T-cell (primary cell): ENCODE results near the gene U2AF2. TPM values are rescaled to one million over a fixed set of nuclear protein-coding genes. Genes with fewer than 3 reads are reported as not detected.

ENCODE experiments used
- ATAC-seq, 4 experiments: fragments of 200-7000 bp in 3 of 4; fragments of 150-1000 bp in 1 of 4; cut with Tn5 transposase; replicated peaks in 1 of 4; 1 replicate in 3 of 4; 2 replicates in 1 of 4; pipeline ENCODE4 v1.10.0; 2021; ENCODE audit warnings: moderate library complexity in 3 of 4, mild to moderate bottlenecking in 2 of 4, moderate number of reproducible peaks in 1 of 4
- CTCF ChIA-PET, 2 donors: fragments of 300-600 bp; sonication (Branson Sonifier 250); formaldehyde crosslinking; loops; one replicate each; lab custom pipeline; 2022; ENCODE audit warnings: antibody characterized with exemption in 2 of 2; lab: Charles Lee
- POLR2A ChIA-PET, 2 donors: fragments of 300-600 bp; sonication (Branson Sonifier 250); formaldehyde crosslinking; loops; one replicate each; lab custom pipeline; 2022; ENCODE audit warnings: antibody characterized with exemption in 2 of 2; lab: Charles Lee
- DNase-seq, 35 experiments: peaks; one replicate each; pipeline versions ENCODE4 v3.0.0 to v3.0.0-alpha.2; 2013 to 2023
- H3K27ac ChIP-seq: one replicate; pipeline ENCODE4 v1.5.1; 2013; ENCODE audit warnings: low read length
- H3K27me3 ChIP-seq, 2 experiments: replicated peaks in 1 of 2; 1 replicate in 1 of 2; 2 replicates in 1 of 2; pipeline versions ENCODE4 v1.6.1 to v1.7.0; 2013; ENCODE audit warnings: low read length in 1 of 2, mixed read lengths in 1 of 2; ENCODE audit not compliant: control insufficient read depth in 2 of 2, insufficient read depth in 2 of 2; ENCODE audit errors: extremely low read depth in 1 of 2
- H3K36me3 ChIP-seq, 2 donors: 1 replicate in 1 of 2; 2 replicates in 1 of 2; pipeline versions ENCODE4 v1.6.1 to v1.7.0; 2013; ENCODE audit warnings: low read length in 1 of 2; ENCODE audit not compliant: control insufficient read depth in 2 of 2, insufficient read depth in 1 of 2; ENCODE audit errors: extremely low read depth in 1 of 2
- H3K4me1 ChIP-seq, 2 experiments: 1 replicate in 1 of 2; 2 replicates in 1 of 2; pipeline versions ENCODE4 v1.6.1 to v1.7.0; 2013; ENCODE audit warnings: low read length in 2 of 2, mixed read lengths in 1 of 2; ENCODE audit not compliant: insufficient read depth in 2 of 2, control insufficient read depth in 1 of 2; ENCODE audit errors: extremely low read depth in 1 of 2
- H3K4me3 ChIP-seq, 2 donors: 1 replicate in 1 of 2; 2 replicates in 1 of 2; pipeline versions ENCODE4 v1.5.1 to v1.7.0; 2013; ENCODE audit warnings: mild to moderate bottlenecking in 2 of 2, low read length in 1 of 2, moderate library complexity in 1 of 2; ENCODE audit not compliant: control insufficient read depth in 1 of 2; ENCODE audit errors: extremely low read depth in 1 of 2
- H3K9me3 ChIP-seq: 2 replicates; pipeline ENCODE4 v1.7.0; 2013
- H3K27ac Mint-ChIP-seq, 2 donors: one replicate each; pipeline ENCODE4 v1.8.0; 2020 to 2021; ENCODE audit warnings: mild to moderate bottlenecking in 2 of 2, mixed read lengths in 2 of 2
- H3K27me3 Mint-ChIP-seq, 2 donors: one replicate each; pipeline ENCODE4 v1.8.0; 2021 to 2022; ENCODE audit warnings: mixed read lengths in 2 of 2
- H3K36me3 Mint-ChIP-seq: one replicate; pipeline ENCODE4 v1.8.0; 2021; ENCODE audit warnings: mixed read lengths
- H3K4me1 Mint-ChIP-seq, 3 donors: one replicate each; pipeline ENCODE4 v1.8.0; 2020 to 2022; ENCODE audit warnings: mixed read lengths in 3 of 3, mild to moderate bottlenecking in 1 of 3
- H3K4me3 Mint-ChIP-seq, 3 donors: one replicate each; pipeline ENCODE4 v1.8.0; 2020 to 2022; ENCODE audit warnings: mild to moderate bottlenecking in 3 of 3, mixed read lengths in 3 of 3, moderate library complexity in 3 of 3
- H3K9me3 Mint-ChIP-seq, 3 donors: one replicate each; pipeline ENCODE4 v1.8.0; 2020 to 2022; ENCODE audit warnings: mixed read lengths in 3 of 3
- WGBS: methylation state at CpG from one replicate; pipeline ENCODE4 v1.1.5; 2013; ENCODE audit warnings: missing lambda C conversion rate; ENCODE audit not compliant: insufficient coverage; 5-methylcytosine and 5-hydroxymethylcytosine counted together
- total RNA-seq, 35 experiments: library from RNA in 6 of 35; stranded (reverse) in 6 of 35; fragments of 120-200 nt in 1 of 35; gene quantifications; one replicate each; pipeline versions ENCODE4 v1.2.1 to v1.2.4 and lab custom pipeline; 2013 to 2026

Gene U2AF2
- total RNA-seq, 5 donors from 2014 or later (not counting 1 experiment from before 2014, with no cell fraction given): 254 to 310 (median 303) TPM

GRCh38 chr19:55720801-55721200 is 66.0 kb downstream of the U2AF2 start:
- peaks cover 45 to 53% of the 10 kb centered on the region in 2 donors for H3K27me3 Mint-ChIP-seq
- peaks cover 10 to 23% (median 15%) of the 10 kb centered on the region in 3 donors for H3K9me3 Mint-ChIP-seq
- POLR2A ChIA-PET: no interaction called here
- DNase-seq (no peak), ATAC-seq (no peak)
- H3K9me3 ChIP-seq: peaks cover 2% of the 10 kb centered on the region
- no peaks in the 10 kb centered on the region for H3K36me3 Mint-ChIP-seq
- H3K36me3 ChIP-seq: no peaks in the 10 kb centered on the region
- no peak overlapping the region for H3K4me3 Mint-ChIP-seq
- no peaks in the 10 kb centered on the region for H3K4me1 Mint-ChIP-seq
- H3K27me3 ChIP-seq: peaks cover 0 to 43% of the 10 kb centered on the region in 2 experiments
- no CpG with 5 or more reads among the region's 3 CpGs for WGBS
- H3K27ac ChIP-seq: no peak overlapping the region
- CTCF ChIA-PET: no interaction called here
- H3K27ac Mint-ChIP-seq: no peak overlapping the region
- H3K4me3 ChIP-seq: no peak overlapping the region
- no peaks in the 10 kb centered on the region for H3K4me1 ChIP-seq

DNA sequence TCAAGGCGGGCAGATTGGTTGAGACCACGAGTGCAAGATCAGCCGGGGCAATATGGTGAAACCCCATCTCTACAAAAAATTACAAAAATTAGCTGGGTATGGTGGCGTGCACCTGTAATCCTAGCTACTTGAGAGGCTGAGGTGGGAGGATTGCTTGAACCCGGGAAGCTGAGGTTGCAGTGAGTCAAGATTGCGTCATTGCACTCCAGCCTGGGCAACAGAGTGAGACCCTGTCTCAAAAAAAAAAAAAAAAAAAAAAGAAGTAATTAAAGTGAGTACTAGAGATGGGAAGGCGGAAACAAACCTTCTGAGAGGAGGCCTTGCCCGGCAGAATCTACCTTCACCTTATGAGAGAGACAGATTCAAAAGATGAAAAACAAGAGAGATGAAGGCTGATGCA is 68.7 kb downstream of the U2AF2 start:
- H3K9me3 ChIP-seq: peaks cover 2% of the 10 kb centered on the region
- no peaks in the 10 kb centered on the region for H3K4me1 ChIP-seq
- H3K27ac ChIP-seq: no peak overlapping the region
- Mint-ChIP-seq H3K27me3 (peaks cover 29 to 36% of the 10 kb centered on the region in 2 donors), H3K36me3 (no peaks in the 10 kb centered on the region), H3K27ac (no peak overlapping the region), H3K9me3 (peaks cover 10 to 23% (median 15%) of the 10 kb centered on the region in 3 donors), H3K4me3 (no peak overlapping the region), H3K4me1 (no peaks in the 10 kb centered on the region)
- H3K36me3 ChIP-seq: no peaks in the 10 kb centered on the region
- DNase-seq: no peak
- POLR2A ChIA-PET: no interaction called here
- no peak overlapping the region for H3K4me3 ChIP-seq
- CTCF ChIA-PET: no interaction called here
- peaks cover 0 to 22% of the 10 kb centered on the region in 2 experiments for H3K27me3 ChIP-seq
- no peak for ATAC-seq
- WGBS: no CpG with 5 or more reads among the region's 8 CpGs

Other genes with a start within 250 kb of the U2AF2 start
- 10 to 100 TPM; 27.5 to 75.2 (median 35.1) TPM for gene UBE2S, start 247.2 kb upstream of the U2AF2 start, total RNA-seq
- gene SHISA7, start 211.7 kb upstream of the U2AF2 start, total RNA-seq: not detected
- 10 to 100 TPM in 3 of 5 donors, 1 to 10 TPM in 2; 6.8 to 18.9 (median 14.7) TPM for gene ISOC2, start 193.4 kb upstream of the U2AF2 start, total RNA-seq
- gene C19orf85, start 190.3 kb upstream of the U2AF2 start, total RNA-seq: not detected
- gene ZNF628, start 178.4 kb upstream of the U2AF2 start, total RNA-seq: 10 to 100 TPM; 14.2 to 24.1 (median 16.2) TPM
- 10 to 100 TPM in 1 of 5 donors, 1 to 10 TPM in 4; 6.3 to 10.4 (median 8.1) TPM for gene NAT14, start 169.8 kb upstream of the U2AF2 start, total RNA-seq
- gene SSC5D, start 166.6 kb upstream of the U2AF2 start, total RNA-seq: 1 to 10 TPM in 2 of 5 donors, under 1 TPM in 3; 0.38 to 1.3 (median 0.66) TPM
- not detected for gene SBK2, start 117.9 kb upstream of the U2AF2 start, total RNA-seq
- gene SBK3, start 109.5 kb upstream of the U2AF2 start, total RNA-seq: not detected
- 10 to 100 TPM in 3 of 5 donors, 1 to 10 TPM in 2; 5.4 to 13.3 (median 10.0) TPM for gene ZNF579, start 74.2 kb upstream of the U2AF2 start, total RNA-seq
- gene FIZ1, start 55.5 kb upstream of the U2AF2 start, total RNA-seq: 10 to 100 TPM in 4 of 5 donors, 1 to 10 TPM in 1; 9.8 to 27.7 (median 19.0) TPM
- 10 to 100 TPM; 14.9 to 42.2 (median 33.4) TPM for gene ZNF524, start 54.7 kb upstream of the U2AF2 start, total RNA-seq
- gene ZNF865, start 49.4 kb upstream of the U2AF2 start, total RNA-seq: 10 to 100 TPM; 16.3 to 29.4 (median 27.3) TPM
- gene ZNF784, start 30.5 kb upstream of the U2AF2 start, total RNA-seq: 10 to 100 TPM in 2 of 5 donors, 1 to 10 TPM in 3; 7.2 to 13.3 (median 8.2) TPM
- gene ZNF580, start 14.0 kb upstream of the U2AF2 start, total RNA-seq: 100 to 1,000 TPM in 2 of 5 donors, 10 to 100 TPM in 3; 44.6 to 116 (median 94.2) TPM
- 10 to 100 TPM; 26.4 to 38.7 (median 31.9) TPM for gene ZNF581, start 11.4 kb upstream of the U2AF2 start, total RNA-seq
- gene CCDC106, start 6.8 kb upstream of the U2AF2 start, total RNA-seq: 1 to 10 TPM; 1.7 to 4.7 (median 3.8) TPM
- 10 to 100 TPM; 32.6 to 75.2 (median 60.6) TPM for gene EPN1, start 20.2 kb downstream of the U2AF2 start, total RNA-seq
- gene NLRP9, start 83.4 kb downstream of the U2AF2 start, total RNA-seq: not detected
- not detected for gene RFPL4A, start 104.1 kb downstream of the U2AF2 start, total RNA-seq
- gene RFPL4AL1, start 114.1 kb downstream of the U2AF2 start, total RNA-seq: not detected
- not detected for gene NLRP11, start 177.0 kb downstream of the U2AF2 start, total RNA-seq
- gene NLRP4, start 181.5 kb downstream of the U2AF2 start, total RNA-seq: not detected